ENCODE data around the gene PDILT. TPM values are rescaled to one million over a fixed set of nuclear protein-coding genes. Genes with fewer than 3 reads are reported as not detected.
A peak's percentile ranks its signal among the peaks of the same experiment; 100 is the strongest.

Gene PDILT
- total and polyA plus RNA-seq, 2 donors (not counting 3 experiments of a cell fraction or from before 2014, with no cell fraction given) = not detected

DNA sequence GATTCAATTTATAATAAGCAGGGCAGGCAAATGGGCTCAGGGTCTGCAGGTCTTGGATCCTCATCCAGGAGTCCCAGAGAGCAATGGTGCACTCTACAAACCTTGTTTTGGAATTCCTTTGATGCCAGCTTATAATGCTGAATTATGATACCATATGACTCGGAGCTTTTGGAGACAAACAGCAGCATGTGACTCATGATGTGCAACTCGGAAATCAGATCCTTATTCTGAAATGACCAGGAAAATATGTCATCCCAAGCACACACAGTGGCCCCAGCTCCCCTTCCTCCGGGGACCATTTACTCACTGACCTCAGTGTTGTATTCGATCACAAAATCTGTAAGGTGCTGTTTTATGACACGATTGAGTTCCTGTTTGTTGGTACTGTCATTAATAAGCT is 31.8 kb downstream of the PDILT start:
- CTCF ChIA-PET = interaction anchor here (2.2 to 3.3 kb wide), 2 partner anchors 12 to 465 kb away, joined by 12 to 23 read pairs; no protein-coding TSS in a partner anchor
- Histone ChIP-seq H3K79me2 (ENCODE audit: control insufficient read depth, insufficient read depth, low read length) (no peaks in the 10 kb centered on the region), H3K4me2 (ENCODE audit: insufficient read depth, low read length) (no peak overlapping the region), H3K9me1 (replicated peaks; ENCODE audit: control insufficient read depth, extremely low read depth, insufficient read depth, low read length) (no peaks in the 10 kb centered on the region), H3K27ac (ENCODE audit: insufficient read depth, low read depth, low read length) (no peak overlapping the region), H2AFZ (ENCODE audit: low read depth, low read length) (no peak overlapping the region), H3K4me1 (ENCODE audit: control insufficient read depth, extremely low read depth, insufficient read depth, low read length) (no peaks in the 10 kb centered on the region), H3K9me3 (replicated peaks; ENCODE audit: control insufficient read depth, insufficient read depth, low read length) (no peaks in the 10 kb centered on the region), H4K20me1 (replicated peaks; ENCODE audit: control insufficient read depth, extremely low read depth, insufficient read depth, low read length) (no peaks in the 10 kb centered on the region), H3K36me3 (ENCODE audit: control insufficient read depth in 2 of 2, extremely low read depth in 1 of 2, insufficient read depth in 2 of 2, low read length in 2 of 2) (no peaks in the 10 kb centered on the region), H3K27me3 (ENCODE audit: control insufficient read depth in 2 of 2, insufficient read depth in 2 of 2, low read length in 2 of 2) (no peaks in the 10 kb centered on the region), H3K9ac (replicated peaks; ENCODE audit: extremely low read depth, insufficient read depth, low read length) (no peak overlapping the region), H3K4me3 (replicated peaks in 1 of 3; ENCODE audit: insufficient read depth in 1 of 3, low read depth in 1 of 3, low read length in 3 of 3) (no peak overlapping the region)
- dilution Hi-C loops (cut with MboI; ENCODE audit: extremely low pct_ligation_motif_present, low sequenced_read_pairs) = no loop called here
- DNase-seq (ENCODE audit: low read depth, low spot score) = no peak
- no peak for FAIRE-seq
- intact Hi-C loops (cut with micrococcal nuclease) = no loop called here
- no peak for TF ChIP-seq MYC (IDR thresholded peaks at IDR 0.05; ENCODE audit: low read depth, low read length)
- TF ChIP-seq, protein P1, sequence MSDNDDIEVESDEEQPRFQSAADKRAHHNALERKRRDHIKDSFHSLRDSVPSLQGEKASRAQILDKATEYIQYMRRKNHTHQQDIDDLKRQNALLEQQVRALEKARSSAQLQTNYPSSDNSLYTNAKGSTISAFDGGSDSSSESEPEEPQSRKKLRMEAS (IDR thresholded peaks at IDR 0.05; ENCODE audit: insufficient read depth, insufficient read length) = no peak
- peak; percentile 29 for TF ChIP-seq FOS (IDR thresholded peaks at IDR 0.05; ENCODE audit: borderline replicate concordance, insufficient read depth, low read length)
- POLR2A ChIA-PET = no interaction called here
- no TSS peak for BruUV-seq (replicated peaks)

DNA sequence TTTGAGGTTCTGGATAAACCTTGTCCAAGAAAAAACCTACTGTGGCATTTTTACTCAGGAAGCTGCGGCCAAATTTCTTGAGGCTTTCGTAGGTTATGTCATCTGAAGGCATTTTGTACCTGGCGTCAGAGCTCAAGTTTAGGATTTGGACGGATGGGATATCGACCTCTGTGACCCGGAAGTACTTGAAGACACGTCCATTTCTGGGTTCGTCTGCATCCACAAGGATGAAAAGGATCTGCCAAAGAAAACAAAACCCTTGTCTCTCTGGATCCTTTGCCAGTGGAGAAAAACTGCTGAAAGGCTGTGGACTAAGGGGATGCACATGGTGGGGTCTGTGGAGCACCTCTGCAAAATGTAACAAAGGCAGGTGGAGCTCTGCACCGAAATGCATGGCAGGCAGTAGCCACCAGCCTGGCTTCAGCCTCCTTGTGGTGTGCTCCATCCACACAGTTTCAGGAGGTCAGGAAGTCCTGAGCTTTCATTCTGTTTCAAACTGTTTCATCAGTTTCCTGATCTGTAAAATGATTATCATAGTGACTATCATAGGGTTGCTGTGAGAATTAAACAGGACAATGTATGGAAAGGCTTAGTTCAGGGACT is 35.0 kb downstream of the PDILT start:
- ChIA-PET CTCF (interaction anchor here (1.3 kb wide), 1 partner anchor 16 kb away, joined by 4 read pairs; no protein-coding TSS in a partner anchor), POLR2A (no interaction called here)
- intact Hi-C loops (cut with micrococcal nuclease) (no loop called here), dilution Hi-C loops (cut with MboI; ENCODE audit: extremely low pct_ligation_motif_present, low sequenced_read_pairs) (no loop called here)
- no peak for FAIRE-seq
- BruUV-seq (replicated peaks) = no TSS peak
- H3K9me1 ChIP-seq (replicated peaks; ENCODE audit: control insufficient read depth, extremely low read depth, insufficient read depth, low read length) = no peaks in the 10 kb centered on the region
- no peak overlapping the region for H2AFZ ChIP-seq (ENCODE audit: low read depth, low read length)
- no peak overlapping the region for H3K27ac ChIP-seq (ENCODE audit: insufficient read depth, low read depth, low read length)
- no peak overlapping the region for H3K4me3 ChIP-seq (replicated peaks in 1 of 3; ENCODE audit: insufficient read depth in 1 of 3, low read depth in 1 of 3, low read length in 3 of 3)
- H3K9ac ChIP-seq (replicated peaks; ENCODE audit: extremely low read depth, insufficient read depth, low read length) = no peak overlapping the region
- TF ChIP-seq POLR2AphosphoS5 (IDR thresholded peaks at IDR 0.05; ENCODE audit: insufficient read depth, low read depth, low read length) = no peak
- TF ChIP-seq JUN (IDR thresholded peaks at IDR 0.05; ENCODE audit: borderline replicate concordance, insufficient read depth, insufficient read length, low read depth) = no peak
- no peak for TF ChIP-seq POLR2A (IDR thresholded peaks at IDR 0.05; ENCODE audit: low read depth, low read length)
- TF ChIP-seq MYC (IDR thresholded peaks at IDR 0.05; ENCODE audit: low read depth, low read length) = no peak
- TF ChIP-seq GATA2 (IDR thresholded peaks at IDR 0.05; ENCODE audit: insufficient read depth, insufficient read length, low read depth, low read length) = no peak
- TF ChIP-seq, protein P1 (IDR thresholded peaks at IDR 0.05; ENCODE audit: insufficient read depth, insufficient read length) = no peak
- TF ChIP-seq, protein P2, sequence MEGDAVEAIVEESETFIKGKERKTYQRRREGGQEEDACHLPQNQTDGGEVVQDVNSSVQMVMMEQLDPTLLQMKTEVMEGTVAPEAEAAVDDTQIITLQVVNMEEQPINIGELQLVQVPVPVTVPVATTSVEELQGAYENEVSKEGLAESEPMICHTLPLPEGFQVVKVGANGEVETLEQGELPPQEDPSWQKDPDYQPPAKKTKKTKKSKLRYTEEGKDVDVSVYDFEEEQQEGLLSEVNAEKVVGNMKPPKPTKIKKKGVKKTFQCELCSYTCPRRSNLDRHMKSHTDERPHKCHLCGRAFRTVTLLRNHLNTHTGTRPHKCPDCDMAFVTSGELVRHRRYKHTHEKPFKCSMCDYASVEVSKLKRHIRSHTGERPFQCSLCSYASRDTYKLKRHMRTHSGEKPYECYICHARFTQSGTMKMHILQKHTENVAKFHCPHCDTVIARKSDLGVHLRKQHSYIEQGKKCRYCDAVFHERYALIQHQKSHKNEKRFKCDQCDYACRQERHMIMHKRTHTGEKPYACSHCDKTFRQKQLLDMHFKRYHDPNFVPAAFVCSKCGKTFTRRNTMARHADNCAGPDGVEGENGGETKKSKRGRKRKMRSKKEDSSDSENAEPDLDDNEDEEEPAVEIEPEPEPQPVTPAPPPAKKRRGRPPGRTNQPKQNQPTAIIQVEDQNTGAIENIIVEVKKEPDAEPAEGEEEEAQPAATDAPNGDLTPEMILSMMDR (IDR thresholded peaks at IDR 0.05; ENCODE audit: extremely low read depth in 1 of 2, insufficient read depth in 1 of 2, low read depth in 1 of 2, low read length in 2 of 2) = no peak
- TF ChIP-seq EZH2 (IDR thresholded peaks at IDR 0.05; ENCODE audit: borderline replicate concordance, low read depth, low read length, severe bottlenecking) = no peak
- no peak for TF ChIP-seq FOS (IDR thresholded peaks at IDR 0.05; ENCODE audit: borderline replicate concordance, insufficient read depth, low read length)
- no peaks in the 10 kb centered on the region for H3K36me3 ChIP-seq (ENCODE audit: control insufficient read depth in 2 of 2, extremely low read depth in 1 of 2, insufficient read depth in 2 of 2, low read length in 2 of 2)
- no peaks in the 10 kb centered on the region for H3K9me3 ChIP-seq (replicated peaks; ENCODE audit: control insufficient read depth, insufficient read depth, low read length)
- no peak overlapping the region for H3K4me2 ChIP-seq (ENCODE audit: insufficient read depth, low read length)
- H3K27me3 ChIP-seq (ENCODE audit: control insufficient read depth in 2 of 2, insufficient read depth in 2 of 2, low read length in 2 of 2) = no peaks in the 10 kb centered on the region
- no peak for DNase-seq (ENCODE audit: low read depth, low spot score)
- H3K79me2 ChIP-seq (ENCODE audit: control insufficient read depth, insufficient read depth, low read length) = no peaks in the 10 kb centered on the region
- no peaks in the 10 kb centered on the region for H4K20me1 ChIP-seq (replicated peaks; ENCODE audit: control insufficient read depth, extremely low read depth, insufficient read depth, low read length)
- no peaks in the 10 kb centered on the region for H3K4me1 ChIP-seq (ENCODE audit: control insufficient read depth, extremely low read depth, insufficient read depth, low read length)

Data from endothelial cell of umbilical vein (primary cell).